ENCODE measurements around the gene OTULIN. TPM values are rescaled to one million over a fixed set of nuclear protein-coding genes. Genes with fewer than 3 reads are reported as not detected.
A peak's percentile ranks its signal among the peaks of the same experiment; 100 is the strongest.

The OTULIN gene
- total and polyA plus RNA-seq, 2 of the 4 experiments (the other 2 are of a cell fraction), result 6.9 to 19.5 TPM

DNA sequence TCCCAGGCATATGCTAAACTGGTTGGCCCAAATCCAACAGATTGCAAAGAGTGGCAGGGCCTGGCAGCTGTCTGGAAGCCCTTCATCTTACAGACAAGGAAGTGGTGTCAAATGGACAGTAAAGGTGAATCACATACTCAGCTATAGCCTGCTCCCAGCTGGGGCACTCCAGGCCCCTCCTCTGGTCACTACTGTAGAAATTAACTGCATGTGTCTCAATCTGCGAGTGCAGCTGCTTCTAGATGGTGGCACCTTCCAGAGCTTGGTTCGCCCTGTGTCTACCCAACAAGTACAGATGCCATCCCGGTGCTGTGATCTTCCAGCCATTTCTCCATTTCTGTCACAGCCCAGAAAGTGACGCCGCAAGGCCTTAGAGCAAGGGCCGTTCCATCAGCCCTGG is 50.2 kb downstream of the OTULIN start:
- CTCF ChIA-PET, result no interaction called here
- WGBS, 2 experiments (ENCODE audit: extremely low coverage in 2 of 2, insufficient read length in 1 of 2), result 97% methylated on average over 6 of the region's 6 CpGs; no CpG with 5 or more reads in 1 of the 2 experiments
- Histone ChIP-seq H2BK15ac (ENCODE audit: low read depth, low read length) (no peak overlapping the region), H3K9ac (ENCODE audit: low read depth, low read length) (no peak overlapping the region), H3K23ac (ENCODE audit: low read depth, low read length) (no peak overlapping the region), H4K20me1 (ENCODE audit: insufficient read depth, low read length) (no peaks in the 10 kb centered on the region), H3K14ac (replicated peaks; ENCODE audit: low read depth, low read length) (no peak overlapping the region), H3K79me1 (ENCODE audit: low read depth in 1 of 2, low read length in 2 of 2) (peaks cover 3 to 33% of the 10 kb centered on the region in 2 experiments), H3K9me3 (ENCODE audit: control insufficient read depth, insufficient read depth, low read length) (no peaks in the 10 kb centered on the region), H3K4ac (ENCODE audit: low read depth, low read length) (no peak overlapping the region), H3K56ac (ENCODE audit: extremely low read depth, insufficient read depth, low read length) (no peak overlapping the region), H3K36me3 (ENCODE audit: control insufficient read depth, insufficient read depth, low read length) (peaks cover 53% of the 10 kb centered on the region), H3K18ac (ENCODE audit: low read depth, low read length) (no peak overlapping the region), H3K27ac (ENCODE audit: insufficient read depth, low read length) (no peak overlapping the region), H2AK9ac (replicated peaks; ENCODE audit: low read depth, low read length, poor library complexity) (no peak overlapping the region), H2AK5ac (ENCODE audit: low read depth, low read length) (0 out of 2 replicates have a peak overlapping the region, but pooled peaks have one; percentile 8), H2BK120ac (ENCODE audit: low read depth, low read length) (no peak overlapping the region), H3K4me2 (ENCODE audit: low read depth, low read length) (no peak overlapping the region), H3K4me3 (ENCODE audit: insufficient read depth, low read depth, low read length) (no peak overlapping the region), H3K9me1 (ENCODE audit: insufficient read depth, low read length) (0 out of 2 replicates have a peak, but pooled peaks cover 14% of the 10 kb centered on the region), H2AFZ (replicated peaks; ENCODE audit: low read length, poor library complexity) (no peak overlapping the region), H4K8ac (ENCODE audit: low read depth in 2 of 2, low read length in 2 of 2) (no peak overlapping the region), H3K27me3 (ENCODE audit: control insufficient read depth, insufficient read depth, low read length) (no peaks in the 10 kb centered on the region), H2BK5ac (ENCODE audit: low read depth, low read length, poor library complexity, severe bottlenecking) (no peak overlapping the region), H2BK20ac (ENCODE audit: low read depth, low read length) (no peak overlapping the region), H4K5ac (ENCODE audit: low read depth, low read length) (no peak overlapping the region), H3K4me1 (ENCODE audit: control insufficient read depth, insufficient read depth, low read length) (0 out of 2 replicates have a peak, but pooled peaks cover 2% of the 10 kb centered on the region), H4K91ac (ENCODE audit: insufficient read depth, low read depth, low read length) (no peak overlapping the region)
- in situ Hi-C loops (cut with MboI; ENCODE audit: low sequenced_read_pairs), result loop anchor here (25.0 kb wide), 1 partner anchor 798 kb away; the partner anchor contains the start of gene FBXL7
- TF ChIP-seq MXI1 (IDR thresholded peaks at IDR 0.05; ENCODE audit: borderline replicate concordance, low read depth, low read length) (no peak), RFX5 (IDR thresholded peaks at IDR 0.05; ENCODE audit: low read depth, low read length) (no peak), POLR2A (IDR thresholded peaks at IDR 0.05; ENCODE audit: low read depth, low read length) (no peak), MAZ (IDR thresholded peaks at IDR 0.05; ENCODE audit: borderline replicate concordance, low read depth, low read length) (no peak), BHLHE40 (IDR thresholded peaks at IDR 0.05; ENCODE audit: low read depth, low read length) (no peak), RCOR1 (IDR thresholded peaks at IDR 0.05; ENCODE audit: insufficient replicate concordance, low read length) (no peak), NFE2L2 (IDR thresholded peaks at IDR 0.05; ENCODE audit: low read depth, low read length) (no peak), CHD1 (IDR thresholded peaks at IDR 0.05; ENCODE audit: low read depth, low read length) (no peak), FOS (IDR thresholded peaks at IDR 0.05; ENCODE audit: low read depth, low read length) (no peak)
- TF ChIP-seq, protein P1, sequence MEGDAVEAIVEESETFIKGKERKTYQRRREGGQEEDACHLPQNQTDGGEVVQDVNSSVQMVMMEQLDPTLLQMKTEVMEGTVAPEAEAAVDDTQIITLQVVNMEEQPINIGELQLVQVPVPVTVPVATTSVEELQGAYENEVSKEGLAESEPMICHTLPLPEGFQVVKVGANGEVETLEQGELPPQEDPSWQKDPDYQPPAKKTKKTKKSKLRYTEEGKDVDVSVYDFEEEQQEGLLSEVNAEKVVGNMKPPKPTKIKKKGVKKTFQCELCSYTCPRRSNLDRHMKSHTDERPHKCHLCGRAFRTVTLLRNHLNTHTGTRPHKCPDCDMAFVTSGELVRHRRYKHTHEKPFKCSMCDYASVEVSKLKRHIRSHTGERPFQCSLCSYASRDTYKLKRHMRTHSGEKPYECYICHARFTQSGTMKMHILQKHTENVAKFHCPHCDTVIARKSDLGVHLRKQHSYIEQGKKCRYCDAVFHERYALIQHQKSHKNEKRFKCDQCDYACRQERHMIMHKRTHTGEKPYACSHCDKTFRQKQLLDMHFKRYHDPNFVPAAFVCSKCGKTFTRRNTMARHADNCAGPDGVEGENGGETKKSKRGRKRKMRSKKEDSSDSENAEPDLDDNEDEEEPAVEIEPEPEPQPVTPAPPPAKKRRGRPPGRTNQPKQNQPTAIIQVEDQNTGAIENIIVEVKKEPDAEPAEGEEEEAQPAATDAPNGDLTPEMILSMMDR (conservative IDR thresholded peaks at IDR 0.05; ENCODE audit: low read depth, low read length), result no peak
- TF ChIP-seq, protein P2, sequence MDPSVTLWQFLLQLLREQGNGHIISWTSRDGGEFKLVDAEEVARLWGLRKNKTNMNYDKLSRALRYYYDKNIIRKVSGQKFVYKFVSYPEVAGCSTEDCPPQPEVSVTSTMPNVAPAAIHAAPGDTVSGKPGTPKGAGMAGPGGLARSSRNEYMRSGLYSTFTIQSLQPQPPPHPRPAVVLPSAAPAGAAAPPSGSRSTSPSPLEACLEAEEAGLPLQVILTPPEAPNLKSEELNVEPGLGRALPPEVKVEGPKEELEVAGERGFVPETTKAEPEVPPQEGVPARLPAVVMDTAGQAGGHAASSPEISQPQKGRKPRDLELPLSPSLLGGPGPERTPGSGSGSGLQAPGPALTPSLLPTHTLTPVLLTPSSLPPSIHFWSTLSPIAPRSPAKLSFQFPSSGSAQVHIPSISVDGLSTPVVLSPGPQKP (IDR thresholded peaks at IDR 0.05; ENCODE audit: borderline replicate concordance, low read depth, low read length), result no peak
- DNase-seq (no peak), ATAC-seq (ENCODE audit: low read depth) (no peak)
- POLR2A ChIA-PET (ENCODE audit: unreplicated experiment), result no interaction called here
- intact Hi-C loops (cut with micrococcal nuclease), result no loop called here
- no TSS peak for BruUV-seq (replicated peaks)
- dilution Hi-C loops (cut with HindIII; ENCODE audit: low sequenced_read_pairs, unreplicated experiment), result no loop called here

Data from IMR-90 (cell line).